ENCODE results near the gene AK8.

The AK8 gene

GRCh38 chr9:132824951-132825350 lies 53.1 kb downstream of the AK8 start:
- no peak for DNase-seq

- DNase-seq, result no peak
These were observed 53.9 kb downstream of the AK8 start for GRCh38 chr9:132824151-132824550.

- no peak for DNase-seq
These were observed 54.5 kb downstream of the AK8 start for GRCh38 chr9:132823370-132824145.

GRCh38 chr9:132820169-132820944 lies 57.7 kb downstream of the AK8 start:
- DNase-seq, result no peak

GRCh38 chr9:132818588-132818987 lies 59.5 kb downstream of the AK8 start:
- DNase-seq, result no peak

- DNase-seq, result no peak
These were observed 63.1 kb downstream of the AK8 start for GRCh38 chr9:132814937-132815336.

GRCh38 chr9:132813115-132813771 lies 64.8 kb downstream of the AK8 start:
- DNase-seq, result no peak

- no peak for DNase-seq
These were observed 66.1 kb downstream of the AK8 start for GRCh38 chr9:132811985-132812384.

GRCh38 chr9:132810314-132810713 lies 67.8 kb downstream of the AK8 start:
- DNase-seq, result no peak

GRCh38 chr9:132809677-132810271 lies 68.3 kb downstream of the AK8 start:
- no peak for DNase-seq

GRCh38 chr9:132808645-132809044 lies 69.4 kb downstream of the AK8 start:
- DNase-seq, result no peak

GRCh38 chr9:132806723-132807421 lies 71.2 kb downstream of the AK8 start:
- no peak for DNase-seq

- no peak for DNase-seq
These were observed 71.8 kb downstream of the AK8 start for GRCh38 chr9:132806306-132806705.

GRCh38 chr9:132804576-132805295 lies 73.3 kb downstream of the AK8 start:
- DNase-seq, result peak; percentile 45

GRCh38 chr9:132802121-132802795 lies 75.8 kb downstream of the AK8 start:
- DNase-seq, result no peak

- no peak for DNase-seq
These were observed 76.4 kb downstream of the AK8 start for GRCh38 chr9:132801659-132802058.

- DNase-seq, result peak; percentile 74
These were observed 77.9 kb downstream of the AK8 start for GRCh38 chr9:132800038-132800648.

- no peak for DNase-seq
These were observed 79.0 kb downstream of the AK8 start for GRCh38 chr9:132798817-132799790.

GRCh38 chr9:132797861-132798659 lies 80.0 kb downstream of the AK8 start:
- DNase-seq, result no peak

Measured in left hindlimb (tissue), 1 donor.